OCI-LY7 (cell line): ENCODE measurements around the gene PLAC9. TPM values are rescaled to one million over a fixed set of nuclear protein-coding genes. Genes with fewer than 3 reads are reported as not detected.

Source experiments
- Bru-seq: library from RNA; stranded (reverse); fragments of 400-500 nt; gene quantifications from one replicate; lab custom pipeline; 2021; lab: Mats Ljungman, UMichigan
- BruChase-seq, 2 experiments: library from RNA; stranded (reverse); fragments of 400-500 nt; gene quantifications; one replicate each; lab custom pipeline; 2021; lab: Mats Ljungman, UMichigan
- BruUV-seq: library from RNA; stranded (reverse); fragments of 400-500 nt; replicated peaks from 2 replicates; lab custom pipeline; 2021; lab: Mats Ljungman, UMichigan
- CTCF ChIA-PET: fragments of 300-600 bp; sonication (Branson Sonifier 250); formaldehyde crosslinking; loops from one replicate; lab custom pipeline; 2022; ENCODE audit warnings: antibody characterized with exemption; ENCODE audit not compliant: unreplicated experiment; lab: Charles Lee
- POLR2A ChIA-PET: fragments of 300-600 bp; sonication (Branson Sonifier 250); formaldehyde crosslinking; loops from one replicate; lab custom pipeline; 2022; ENCODE audit warnings: antibody characterized with exemption; lab: Charles Lee
- DNase-seq: peaks from one replicate; pipeline ENCODE4 v3.0.0-alpha.2; 2015; ENCODE audit warnings: low spot score
- H2AFZ ChIP-seq: fragments of 200-600 bp; sonication (generic), shearing (Covaris generic); 2 replicates; pipeline ENCODE4 v1.6.1; 2014; ENCODE audit warnings: mild to moderate bottlenecking, antibody characterized with exemption, low read length, moderate library complexity
- H3K27ac ChIP-seq: fragments of 200-600 bp; sonication (generic); 2 replicates; pipeline ENCODE4 v1.5.1; 2014; ENCODE audit warnings: mixed run types, low read depth, mild to moderate bottlenecking, moderate library complexity, low read length, inconsistent platforms; ENCODE audit not compliant: poor library complexity, severe bottlenecking
- H3K36me3 ChIP-seq: fragments of 200-600 bp; sonication (generic); 2 replicates; pipeline ENCODE4 v1.6.1; 2014; ENCODE audit warnings: mild to moderate bottlenecking, antibody characterized with exemption, low read length, moderate library complexity, mixed read lengths; ENCODE audit not compliant: insufficient read depth
- H3K4me1 ChIP-seq: fragments of 200-600 bp; sonication (generic); 2 replicates; pipeline ENCODE4 v1.5.1; 2014; ENCODE audit warnings: mild to moderate bottlenecking, low read length; ENCODE audit not compliant: insufficient read depth, poor library complexity, severe bottlenecking
- H3K4me2 ChIP-seq: fragments of 200-600 bp; sonication (generic); 2 replicates; pipeline ENCODE4 v1.6.1; 2014; ENCODE audit warnings: mild to moderate bottlenecking, low read length
- H3K4me3 ChIP-seq: fragments of 200-600 bp; sonication (generic); 2 replicates; pipeline ENCODE4 v1.5.1; 2014; ENCODE audit warnings: mild to moderate bottlenecking, low read depth, low read length; ENCODE audit not compliant: poor library complexity, severe bottlenecking
- H3K79me2 ChIP-seq: fragments of 200-600 bp; sonication (generic); 2 replicates; pipeline ENCODE4 v1.6.1; 2016; ENCODE audit warnings: low read depth, mild to moderate bottlenecking, low read length, moderate library complexity, mixed read lengths; ENCODE audit not compliant: insufficient read depth
- H3K9me2 ChIP-seq: fragments of 200-600 bp; sonication (generic); 2 replicates; pipeline ENCODE4 v1.6.1; 2016; ENCODE audit warnings: mild to moderate bottlenecking, low read length, mixed read lengths; ENCODE audit not compliant: insufficient read depth
- H3K9me3 ChIP-seq: fragments of 200-600 bp; sonication (generic); 2 replicates; pipeline ENCODE4 v1.6.1; 2014; ENCODE audit warnings: mild to moderate bottlenecking, mixed run types, low read length, mixed read lengths
- H4K20me1 ChIP-seq: fragments of 200-600 bp; sonication (generic); 2 replicates; pipeline ENCODE4 v1.6.1; 2014; ENCODE audit warnings: mild to moderate bottlenecking, antibody characterized with exemption, low read length, moderate library complexity, mixed read lengths; ENCODE audit not compliant: insufficient read depth
- EZH2phosphoT487 ChIP-seq: fragments of 200-600 bp; sonication (generic); IDR thresholded peaks from 2 replicates; pipeline ENCODE4 v1.6.1; 2018; ENCODE audit warnings: low read depth, borderline replicate concordance, mild to moderate bottlenecking, mixed run types, antibody characterized with exemption, low read length, moderate library complexity, mixed read lengths
- intact Hi-C: fragments of 100-400 bp; cut with micrococcal nuclease; formaldehyde crosslinking; loops from one replicate; pipeline ENCODE4 v1.10.0; 2022; ENCODE audit not compliant: unreplicated experiment
- long read RNA-seq: library from polyadenylated mRNA; stranded (forward); transcript quantifications from one replicate; pipeline ENCODE4 v2.0.0, GENCODE V29; 2022
- total RNA-seq, 2 experiments: library from RNA; depleted of rRNA in 1 of 2; stranded (reverse); fragments of >200 nt in 1 of 2; shearing (Covaris generic) in 1 of 2; gene quantifications; 2 replicates each; pipeline ENCODE4 v1.2.3, GENCODE V29; 2014 to 2022
- TF ChIP-seq, protein P1 (sequence below): fragments of 200-600 bp; sonication (generic); conservative IDR thresholded peaks from 2 replicates; pipeline ENCODE4 v1.5.1; 2014; ENCODE audit warnings: mild to moderate bottlenecking, antibody characterized with exemption, low read length, moderate library complexity, mixed read lengths

Gene PLAC9
- not detected in 2 replicates for total RNA-seq (2014; rRNA removed; shearing (Covaris generic))
- total RNA-seq (2022), result not detected in 2 replicates
- not detected for Bru-seq, nascent RNA
- not detected for BruChase-seq, experiment 1, labeled RNA remaining after a 6-hour chase
- not detected for BruChase-seq, experiment 2, labeled RNA remaining after a 2-hour chase
- long read RNA-seq, result 0 reads

DNA sequence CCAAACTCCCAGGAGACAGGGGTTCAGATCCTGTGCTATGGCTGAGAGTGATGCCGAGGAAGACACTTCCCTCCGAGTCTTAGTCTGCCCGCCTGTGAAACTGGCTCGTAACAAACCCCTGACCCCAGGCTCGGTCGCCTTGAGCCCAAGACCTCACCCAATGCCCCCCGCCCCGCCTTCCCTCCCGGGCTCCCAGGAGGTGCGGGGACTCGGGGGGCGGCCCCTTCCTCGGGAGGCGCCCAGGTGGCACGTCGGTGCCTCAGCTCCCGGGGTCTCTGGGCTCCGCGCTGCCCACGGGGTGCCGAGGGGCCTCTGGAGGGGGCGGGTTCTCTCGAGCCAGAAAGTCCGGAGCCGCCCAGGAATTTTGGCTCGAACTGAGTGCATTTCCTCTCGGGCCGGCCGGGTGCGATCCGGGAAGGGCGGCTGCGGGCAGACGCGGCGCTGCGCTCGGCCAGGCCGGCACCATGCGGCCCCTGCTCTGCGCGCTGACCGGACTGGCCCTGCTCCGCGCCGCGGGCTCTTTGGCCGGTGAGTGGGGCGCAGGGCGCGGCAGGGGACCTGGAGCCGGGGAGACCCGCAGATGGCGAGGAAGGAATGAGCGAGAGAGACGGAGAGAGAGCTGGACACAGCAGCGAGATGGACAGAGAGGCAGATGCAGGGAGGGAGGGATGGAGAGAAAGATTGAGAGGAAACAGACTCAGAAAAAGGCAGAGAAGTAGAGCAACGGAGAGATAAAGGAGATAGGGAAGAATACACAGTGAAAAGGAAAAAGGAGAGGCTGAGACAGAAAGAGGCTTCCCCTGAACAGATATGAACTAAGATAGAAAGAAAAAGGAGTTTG, at the start of gene PLAC9:
TSS of gene PLAC9 (plus strand) at position 432 of the 841 bp plus-strand sequence. CDS start at position 465, 33 bp downstream.
- no peak for DNase-seq
- H3K27ac ChIP-seq, result no peak within 1 kb of the TSS
- H3K4me3 ChIP-seq, result no peak within 1 kb of the TSS
- H3K4me1 ChIP-seq, result no peaks in the 10 kb centered on the region
- H2AFZ ChIP-seq, result no peak within 1 kb of the TSS
- no TSS peak for BruUV-seq
- ChIA-PET POLR2A (interaction anchor here (0.6 to 0.7 kb wide), 2 partner anchors 21 to 37 kb away, joined by 3 read pairs; no protein-coding TSS in a partner anchor), CTCF (no interaction called here)
- TF ChIP-seq, protein P1, sequence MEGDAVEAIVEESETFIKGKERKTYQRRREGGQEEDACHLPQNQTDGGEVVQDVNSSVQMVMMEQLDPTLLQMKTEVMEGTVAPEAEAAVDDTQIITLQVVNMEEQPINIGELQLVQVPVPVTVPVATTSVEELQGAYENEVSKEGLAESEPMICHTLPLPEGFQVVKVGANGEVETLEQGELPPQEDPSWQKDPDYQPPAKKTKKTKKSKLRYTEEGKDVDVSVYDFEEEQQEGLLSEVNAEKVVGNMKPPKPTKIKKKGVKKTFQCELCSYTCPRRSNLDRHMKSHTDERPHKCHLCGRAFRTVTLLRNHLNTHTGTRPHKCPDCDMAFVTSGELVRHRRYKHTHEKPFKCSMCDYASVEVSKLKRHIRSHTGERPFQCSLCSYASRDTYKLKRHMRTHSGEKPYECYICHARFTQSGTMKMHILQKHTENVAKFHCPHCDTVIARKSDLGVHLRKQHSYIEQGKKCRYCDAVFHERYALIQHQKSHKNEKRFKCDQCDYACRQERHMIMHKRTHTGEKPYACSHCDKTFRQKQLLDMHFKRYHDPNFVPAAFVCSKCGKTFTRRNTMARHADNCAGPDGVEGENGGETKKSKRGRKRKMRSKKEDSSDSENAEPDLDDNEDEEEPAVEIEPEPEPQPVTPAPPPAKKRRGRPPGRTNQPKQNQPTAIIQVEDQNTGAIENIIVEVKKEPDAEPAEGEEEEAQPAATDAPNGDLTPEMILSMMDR, result no peak
- no peak for TF ChIP-seq EZH2phosphoT487
- no peaks in the 10 kb centered on the region for H3K79me2 ChIP-seq
- no peaks in the 10 kb centered on the region for H3K9me3 ChIP-seq
- H4K20me1 ChIP-seq, result no peaks in the 10 kb centered on the region
- H3K36me3 ChIP-seq, result no peaks in the 10 kb centered on the region
- no peaks in the 10 kb centered on the region for H3K9me2 ChIP-seq
- intact Hi-C loops, result no loop called here
- H3K4me2 ChIP-seq, result no peak within 1 kb of the TSS

DNA sequence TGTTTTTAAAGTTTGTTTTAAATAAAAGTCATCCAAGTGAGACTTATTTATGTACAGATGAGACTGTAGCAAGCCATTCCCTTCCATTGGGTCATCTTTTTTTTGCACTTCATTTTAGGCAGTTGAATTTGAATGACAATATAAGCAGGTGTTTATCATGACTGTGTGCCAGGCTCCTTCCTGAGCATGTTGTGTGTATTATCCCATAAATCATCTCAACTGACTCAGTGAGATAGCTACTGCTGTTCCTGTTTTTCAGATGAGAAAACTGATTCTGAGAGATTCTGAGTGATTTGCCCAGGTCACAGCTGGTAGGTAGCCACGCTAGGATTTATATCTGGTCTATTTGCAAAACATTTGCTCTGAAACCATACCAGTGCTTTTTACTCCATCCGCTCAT, 42.4 kb upstream of the PLAC9 start:
- POLR2A ChIA-PET, result no interaction called here
- H3K9me3 ChIP-seq, result no peaks in the 10 kb centered on the region

More for the DNA sequence above, 42.4 kb upstream of the PLAC9 start:
- DNase-seq, result no peak
- Histone ChIP-seq H3K4me1 (no peaks in the 10 kb centered on the region), H3K4me2 (no peak overlapping the region), H3K79me2 (no peaks in the 10 kb centered on the region), H3K36me3 (no peaks in the 10 kb centered on the region), H2AFZ (no peak overlapping the region), H3K9me2 (no peaks in the 10 kb centered on the region), H3K4me3 (no peak overlapping the region), H4K20me1 (no peaks in the 10 kb centered on the region), H3K27ac (no peak overlapping the region)
- BruUV-seq, result no TSS peak
- CTCF ChIA-PET, result no interaction called here
- TF ChIP-seq, protein P1, result no peak
- no peak for TF ChIP-seq EZH2phosphoT487
- intact Hi-C loops, result no loop called here
